ENCODE results near the gene LGALS3BP. TPM values are rescaled to one million over a fixed set of nuclear protein-coding genes. Genes with fewer than 3 reads are reported as not detected.
"Not testable (repeated sequence)": the region's sequence is repeated elsewhere in the genome, so short reads cannot be mapped to it uniquely, and the experiment has no call there.

Gene LGALS3BP
- total RNA-seq, 1 donor from 2014 or later = 129 TPM

DNA sequence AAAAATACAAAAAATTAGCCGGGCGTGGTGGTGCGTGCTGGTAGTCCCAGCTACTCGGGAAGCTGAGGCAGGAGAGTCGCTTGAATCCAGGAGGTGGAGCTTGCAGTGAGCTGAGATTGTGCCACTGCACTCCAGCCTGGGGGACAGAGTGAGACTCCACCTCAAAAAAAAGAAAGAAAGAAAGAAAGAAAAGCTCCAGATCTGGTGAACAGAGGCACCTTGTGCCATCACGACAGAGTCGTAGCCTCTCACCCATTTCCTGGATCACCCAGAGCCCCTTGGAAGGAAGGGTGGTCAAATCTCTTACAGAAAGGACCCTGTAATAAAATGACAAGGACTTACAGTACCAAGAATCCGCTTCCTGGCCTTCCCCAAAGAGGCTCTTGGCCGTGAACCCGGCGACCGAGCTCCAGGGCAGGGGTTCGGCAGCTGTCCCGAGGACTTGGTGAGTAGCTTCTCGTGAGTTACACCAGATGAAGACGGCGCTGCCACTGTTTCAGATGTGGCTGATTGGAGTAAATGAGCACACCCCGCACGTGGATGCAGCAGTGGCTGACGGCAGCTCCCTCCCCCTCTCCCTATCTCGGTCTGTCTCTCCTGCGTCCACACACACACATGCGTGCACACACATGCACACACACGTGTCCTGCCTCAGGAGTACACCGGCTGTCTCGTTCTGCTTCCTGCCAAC lies 13.5 kb downstream of the LGALS3BP start:
- DNase-seq (ENCODE audit: extremely low read depth, low read depth, low spot score) = no peak

- DNase-seq (ENCODE audit: extremely low read depth, low read depth, low spot score) = no peak
Observed at GRCh38 chr17:78965491-78965924, 14.2 kb downstream of the LGALS3BP start.

- no peak for DNase-seq (ENCODE audit: extremely low read depth, low read depth, low spot score)
Observed at GRCh38 chr17:78963378-78963777, 16.3 kb downstream of the LGALS3BP start.

DNA sequence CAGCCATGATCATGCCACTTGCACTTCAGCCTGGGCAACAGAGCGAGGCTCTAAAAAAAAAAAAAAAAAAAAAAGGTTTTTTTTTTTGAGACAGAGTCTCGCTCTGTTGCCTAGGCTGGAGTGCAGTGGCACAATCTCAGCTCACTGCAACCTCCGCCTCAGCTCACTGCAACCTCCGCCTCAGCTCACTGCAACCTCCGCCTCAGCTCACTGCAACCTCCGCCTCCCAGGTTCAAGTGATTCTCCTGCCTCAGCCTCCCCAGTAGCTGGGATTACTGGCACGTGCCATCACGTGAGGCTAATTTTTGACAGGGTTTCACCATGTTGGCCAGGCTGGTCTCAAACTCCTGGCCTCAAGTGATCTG lies 16.8 kb downstream of the LGALS3BP start:
- DNase-seq (ENCODE audit: extremely low read depth, low read depth, low spot score) = not testable (repeated sequence)

- DNase-seq (ENCODE audit: extremely low read depth, low read depth, low spot score) = no peak
Observed at GRCh38 chr17:78962345-78962983, 17.3 kb downstream of the LGALS3BP start.

DNA sequence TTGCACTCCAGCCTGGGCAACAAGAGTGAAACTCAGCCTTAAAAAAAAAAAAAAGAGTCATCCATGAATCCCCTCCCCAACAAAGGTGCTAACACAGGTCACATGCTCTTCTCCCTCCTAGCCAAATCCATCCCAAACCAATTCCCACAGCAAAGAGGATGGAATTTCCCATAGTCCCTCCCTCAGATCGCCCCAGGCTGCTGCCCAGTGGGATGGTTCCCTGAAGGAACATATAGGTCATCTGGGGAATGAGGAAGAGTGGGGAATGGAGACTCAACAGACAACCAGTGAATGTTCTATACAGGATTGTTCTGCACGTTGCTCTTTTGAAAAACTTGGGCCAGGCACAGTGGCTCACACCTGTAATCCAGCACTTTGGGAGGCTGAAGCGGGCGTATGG lies 18.2 kb downstream of the LGALS3BP start:
- DNase-seq (ENCODE audit: extremely low read depth, low read depth, low spot score) = no peak

DNA sequence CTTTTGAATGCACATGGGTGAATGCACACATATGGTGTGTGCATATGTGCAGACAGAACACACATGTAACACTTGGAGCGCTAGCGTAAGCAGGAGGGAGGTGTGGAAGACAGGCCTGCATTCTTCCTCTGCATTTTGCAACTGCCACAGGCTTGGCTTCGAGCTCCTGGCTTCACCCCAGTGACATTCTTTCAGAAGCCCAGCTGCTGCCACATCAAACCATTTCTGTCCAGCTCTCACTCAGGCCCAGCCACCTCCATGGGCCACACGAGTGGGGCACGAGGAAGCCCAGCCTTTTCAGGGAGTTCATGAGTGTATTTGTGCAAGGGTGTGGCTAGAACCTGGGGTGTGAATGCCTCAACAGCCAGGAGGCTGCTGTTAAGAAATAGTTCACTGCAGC lies 18.8 kb downstream of the LGALS3BP start:
- no peak for DNase-seq (ENCODE audit: extremely low read depth, low read depth, low spot score)

DNA sequence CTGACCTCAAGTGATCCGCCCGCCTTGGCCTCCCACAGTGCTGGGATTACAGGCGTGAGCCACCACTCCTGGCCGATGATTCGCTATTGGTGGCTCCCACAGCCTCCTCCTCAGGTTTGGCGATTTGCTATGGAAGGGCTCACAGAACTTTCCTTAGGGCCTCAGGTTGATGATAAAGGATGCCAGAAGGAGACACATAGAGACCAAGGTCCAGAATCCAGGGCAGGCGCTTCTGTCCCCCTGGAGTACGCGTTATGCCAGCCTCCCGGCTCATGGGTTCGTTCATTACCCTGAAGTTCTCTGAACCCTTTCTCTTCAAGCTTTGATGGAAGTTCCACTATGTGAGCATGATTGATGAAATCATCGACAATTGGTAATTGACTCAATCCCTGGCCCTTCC lies 19.9 kb downstream of the LGALS3BP start:
- DNase-seq (ENCODE audit: extremely low read depth, low read depth, low spot score) = no peak

DNA sequence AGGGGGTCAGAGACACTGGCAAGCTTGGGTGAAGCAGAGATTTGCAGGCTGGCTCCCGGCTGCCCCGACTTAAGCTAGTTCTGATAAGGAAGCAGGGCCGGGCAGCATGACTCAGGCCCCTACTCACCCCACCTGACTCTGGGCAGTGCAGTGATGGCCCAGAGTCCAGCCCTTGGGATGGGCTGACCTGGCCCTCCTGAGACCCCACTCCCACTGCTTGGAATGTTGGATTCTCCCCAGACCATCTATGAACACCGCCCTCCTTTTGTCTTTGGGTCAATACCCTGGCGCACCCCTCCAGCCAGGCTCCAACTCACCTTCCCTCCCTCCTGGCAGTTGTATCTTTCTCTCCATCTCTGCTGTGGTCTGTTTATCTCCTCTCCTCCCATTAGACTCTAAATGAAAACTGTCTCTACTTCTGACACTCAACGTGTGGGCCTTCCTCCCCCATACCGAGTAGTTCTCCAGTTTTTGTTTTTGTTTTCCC lies 21.0 kb downstream of the LGALS3BP start:
- no peak for DNase-seq (ENCODE audit: extremely low read depth, low read depth, low spot score)

GRCh38 chr17:78957128-78957527 lies 22.6 kb downstream of the LGALS3BP start:
- no peak for DNase-seq (ENCODE audit: extremely low read depth, low read depth, low spot score)

DNA sequence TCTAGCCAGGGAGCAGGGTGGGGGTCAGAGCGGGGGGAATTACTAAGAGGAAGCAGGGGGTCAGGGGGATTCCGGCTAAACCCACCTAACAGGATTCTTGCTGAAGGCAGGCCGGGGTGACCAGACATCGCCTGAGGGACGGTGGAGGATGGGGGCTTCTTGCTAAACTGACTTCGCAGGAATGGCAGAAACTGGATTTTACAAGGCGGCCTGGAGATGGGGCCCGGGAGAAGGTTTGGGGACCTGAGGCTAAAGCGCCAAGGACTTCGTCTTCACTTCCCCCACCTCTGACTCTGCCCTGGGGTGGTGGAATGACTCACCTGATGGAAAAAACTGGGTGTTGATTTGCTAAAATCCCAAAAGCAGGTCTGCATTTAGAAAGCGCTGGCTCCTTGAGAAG lies 23.5 kb downstream of the LGALS3BP start:
- no peak for DNase-seq (ENCODE audit: extremely low read depth, low read depth, low spot score)

DNA sequence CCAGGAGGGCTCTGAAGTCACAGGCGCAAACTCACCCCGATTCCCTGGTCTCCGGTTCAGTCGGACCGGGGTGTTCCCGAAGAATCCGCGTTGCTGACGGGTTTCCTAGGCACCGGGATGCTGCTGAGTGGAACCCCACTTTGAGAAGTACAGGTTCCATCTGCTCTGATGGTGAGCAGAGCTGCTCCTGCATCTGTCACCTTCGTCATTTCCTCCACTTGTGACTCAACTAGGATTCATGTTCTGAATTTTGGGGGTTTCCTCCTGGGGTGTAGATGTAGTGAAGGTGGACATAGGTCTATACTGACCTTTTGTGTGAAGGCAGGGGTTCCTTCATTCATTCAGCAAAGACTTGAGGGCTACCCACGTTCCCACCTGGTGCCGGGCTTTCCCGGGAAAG lies 25.0 kb downstream of the LGALS3BP start:
- DNase-seq (ENCODE audit: extremely low read depth, low read depth, low spot score) = no peak

DNA sequence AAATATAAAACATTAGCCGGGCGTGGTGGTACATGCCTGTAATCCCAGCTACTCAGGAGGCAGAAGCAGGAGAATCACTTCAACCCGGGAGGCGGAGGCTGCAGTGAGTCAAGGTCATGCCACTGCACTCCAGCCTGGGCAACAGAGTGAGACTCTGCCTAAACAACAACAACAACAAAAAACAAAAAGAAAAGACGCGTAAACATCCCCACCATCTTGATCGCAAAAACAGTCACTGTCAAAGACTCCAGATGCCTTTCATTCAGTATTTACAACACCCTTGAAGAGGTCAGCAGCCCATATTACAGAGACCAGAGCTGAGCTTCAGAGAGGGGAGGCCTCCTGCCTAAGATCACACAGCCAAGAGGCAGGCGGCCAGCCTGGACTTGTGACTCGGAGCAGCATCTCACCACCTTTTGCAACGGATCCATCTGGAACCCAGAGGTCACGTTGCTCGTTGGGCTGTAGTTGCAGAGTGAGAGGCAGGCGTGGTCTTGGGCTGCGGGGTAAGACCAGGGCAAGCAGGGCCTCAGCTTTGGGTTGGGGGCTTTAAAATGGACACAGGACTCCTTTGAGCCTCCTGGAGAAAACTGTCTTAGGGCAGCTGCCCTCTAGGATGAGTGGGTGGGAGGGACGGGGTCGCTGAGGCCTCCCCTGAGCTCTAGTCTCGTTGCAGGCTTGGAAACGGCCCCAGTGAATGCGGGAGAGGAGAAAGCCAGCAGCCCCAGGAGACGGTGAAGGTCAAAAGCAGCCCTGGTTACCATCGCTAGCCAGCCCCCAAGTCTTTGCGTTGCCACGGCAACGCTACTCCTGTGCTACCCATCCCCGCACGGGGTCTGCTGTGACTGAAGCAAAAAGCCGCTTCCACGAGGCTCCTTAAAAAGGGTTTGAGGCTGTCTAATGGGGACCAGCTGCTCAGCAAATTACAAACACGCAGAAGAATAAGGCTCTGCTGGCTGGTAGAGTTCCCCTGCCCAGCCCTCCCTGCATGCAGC lies 26.1 kb downstream of the LGALS3BP start:
- DNase-seq (ENCODE audit: extremely low read depth, low read depth, low spot score) = no peak

- no peak for DNase-seq (ENCODE audit: extremely low read depth, low read depth, low spot score)
Observed at GRCh38 chr17:78952706-78953105, 27.0 kb downstream of the LGALS3BP start.

DNA sequence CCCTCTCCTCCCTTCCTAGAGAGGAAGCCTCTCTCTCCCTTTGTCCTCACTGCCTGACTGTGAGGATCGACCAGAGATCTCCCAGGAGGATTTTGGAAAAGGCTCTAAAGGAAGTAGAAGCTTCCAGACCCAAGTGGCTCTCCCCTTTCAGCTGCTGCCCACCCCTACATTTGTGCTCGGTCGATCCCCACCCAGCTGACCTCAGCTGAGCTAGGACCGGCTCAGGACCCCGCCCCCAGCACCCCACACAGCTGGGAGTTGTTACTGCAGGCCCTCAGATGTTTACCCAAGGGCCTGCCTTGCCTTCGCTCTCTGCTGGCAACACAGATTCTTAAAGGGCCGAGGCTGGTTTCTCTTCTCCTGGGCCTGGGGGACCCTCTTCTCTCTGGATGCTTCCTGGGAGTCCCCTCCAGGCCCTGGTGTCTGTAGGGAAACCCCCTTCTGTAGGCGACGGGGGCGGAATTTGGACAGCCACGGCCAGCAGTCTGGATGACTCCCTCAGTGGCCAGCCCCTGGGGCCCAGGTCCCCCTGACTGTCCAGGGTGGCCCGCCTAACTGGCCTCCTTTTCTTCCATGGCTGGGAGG lies 27.7 kb downstream of the LGALS3BP start:
- DNase-seq (ENCODE audit: extremely low read depth, low read depth, low spot score) = no peak

DNA sequence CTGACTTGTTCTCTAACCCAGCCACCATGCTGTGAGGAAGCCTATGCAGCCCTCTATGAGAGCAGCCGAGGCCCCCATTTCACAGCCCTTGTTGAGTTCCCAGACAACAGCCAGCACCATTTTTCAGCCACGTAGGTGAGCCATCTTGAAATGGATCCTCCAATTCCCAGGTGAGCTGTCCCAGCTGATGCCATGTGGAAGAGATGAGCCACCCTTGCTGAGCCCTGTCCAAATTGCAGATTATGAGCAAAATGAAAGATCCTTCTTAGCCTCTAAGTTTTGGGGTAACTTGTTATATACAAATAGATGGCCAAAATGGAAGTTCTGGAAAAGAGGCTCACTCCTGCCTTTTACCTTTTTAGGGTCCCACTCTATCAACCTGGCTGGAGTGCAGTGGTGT lies 28.9 kb downstream of the LGALS3BP start:
- no peak for DNase-seq (ENCODE audit: extremely low read depth, low read depth, low spot score)

DNA sequence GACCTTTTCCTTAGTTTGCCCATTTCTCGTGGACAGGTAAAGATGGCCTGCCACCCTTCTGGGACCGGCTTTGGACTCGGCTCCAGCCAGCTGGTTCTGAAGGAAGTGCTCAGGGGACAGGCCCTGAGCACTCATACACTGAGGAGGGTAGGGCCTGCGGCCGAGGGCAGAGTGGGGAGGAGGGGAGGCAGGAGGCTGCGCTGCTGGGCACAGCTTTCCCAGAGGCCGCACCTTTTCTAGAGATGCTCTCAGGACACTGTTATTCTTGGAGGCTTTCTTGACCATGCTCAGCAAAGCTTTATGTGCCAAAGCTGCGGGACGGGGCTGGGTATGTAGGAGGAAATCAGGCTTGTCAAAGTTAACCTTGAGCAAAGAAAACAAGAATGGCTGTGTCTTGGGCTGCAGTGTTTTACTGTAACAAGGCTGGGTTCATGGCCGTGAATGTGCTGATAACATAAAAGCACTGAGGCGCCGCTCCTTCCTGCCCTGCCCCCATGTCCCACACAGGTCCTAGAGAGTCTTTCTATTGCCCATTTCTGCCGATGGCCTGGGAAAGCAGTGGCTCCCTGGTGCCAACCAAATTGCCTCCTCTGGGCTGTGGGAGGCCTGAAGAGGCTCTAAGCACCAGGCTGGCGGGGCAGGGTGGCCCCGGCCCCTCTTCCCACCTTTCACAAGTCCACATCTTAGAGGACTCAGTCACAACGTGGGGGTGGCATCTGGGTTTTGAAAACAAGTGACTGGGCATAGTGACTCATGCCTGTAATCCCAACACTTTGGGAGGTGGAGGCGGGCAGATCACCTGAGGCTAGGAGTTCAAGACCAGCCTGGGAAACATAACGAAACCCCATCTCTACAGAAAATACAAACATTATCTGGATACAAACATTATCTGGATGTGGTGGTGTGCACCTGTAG lies 32.2 kb downstream of the LGALS3BP start:
- no peak for DNase-seq (ENCODE audit: extremely low read depth, low read depth, low spot score)

DNA sequence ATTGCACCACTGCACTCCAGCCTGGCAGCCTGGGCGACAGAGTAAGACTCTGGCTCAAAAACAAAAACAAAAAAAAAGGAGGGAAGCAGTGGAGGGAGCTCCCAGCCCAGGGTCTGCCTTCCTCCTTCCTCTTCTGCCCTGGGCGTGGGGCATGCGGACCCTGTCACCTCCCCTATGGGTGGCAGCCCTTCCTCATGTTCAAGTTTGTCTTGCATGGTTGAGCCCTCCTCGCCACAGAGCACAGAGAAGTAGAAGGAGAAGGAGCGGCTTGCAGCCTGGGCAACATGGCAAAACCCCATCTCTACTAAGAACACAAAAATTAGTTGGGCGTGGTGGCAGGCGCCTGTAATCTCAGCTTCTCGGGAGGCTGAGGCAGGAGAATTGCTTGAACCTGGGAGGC lies 33.1 kb downstream of the LGALS3BP start:
- no peak for DNase-seq (ENCODE audit: extremely low read depth, low read depth, low spot score)

GRCh38 chr17:78946131-78946530 lies 33.6 kb downstream of the LGALS3BP start:
- DNase-seq (ENCODE audit: extremely low read depth, low read depth, low spot score) = no peak

DNA sequence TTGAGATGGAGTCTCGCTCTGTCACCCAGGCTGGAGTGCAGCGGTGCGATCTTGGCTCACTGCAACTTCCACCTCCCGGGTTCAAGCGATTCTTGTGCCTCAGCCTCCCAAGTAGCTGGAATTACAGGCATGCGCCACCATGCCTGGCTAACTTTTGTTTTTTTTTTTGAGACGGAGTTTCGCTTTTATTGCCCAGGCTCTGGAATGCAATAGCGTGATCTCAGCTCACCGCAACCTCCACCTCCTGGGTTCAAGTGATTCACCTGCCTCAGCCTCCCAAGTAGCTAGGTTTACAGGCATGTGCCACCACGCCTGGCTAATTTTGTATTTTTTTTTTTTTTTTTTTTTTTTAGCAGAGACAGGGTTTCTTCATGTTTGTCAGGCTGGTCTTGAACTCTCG lies 34.3 kb downstream of the LGALS3BP start:
- DNase-seq (ENCODE audit: extremely low read depth, low read depth, low spot score) = not testable (repeated sequence)
